Keratinocyte (primary cell): ENCODE results near the gene INVS. TPM values are rescaled to one million over a fixed set of nuclear protein-coding genes. Genes with fewer than 3 reads are reported as not detected.

Experiments
- DNase-seq: peaks from one replicate; pipeline ENCODE4 v3.0.0-alpha.2; 2011; ENCODE audit warnings: low read depth, missing footprints, low spot score
- FAIRE-seq: peaks from 2 replicates; lab custom pipeline; 2011; peaks lifted over from hg19 to GRCh38; lab: Jason Lieb, UNC
- H2AFZ ChIP-seq: 2 replicates; pipeline ENCODE4 v1.6.0; 2012; ENCODE audit warnings: low read length, control low read depth, inconsistent platforms; ENCODE audit not compliant: control insufficient read depth
- H3K27ac ChIP-seq: 2 replicates; pipeline ENCODE4 v1.5.1; 2011; ENCODE audit warnings: low read length; ENCODE audit not compliant: control insufficient read depth, insufficient read depth
- H3K27me3 ChIP-seq: 3 replicates; pipeline ENCODE4 v1.6.0; 2011; ENCODE audit warnings: low read length; ENCODE audit not compliant: control insufficient read depth, insufficient read depth; ENCODE audit errors: extremely low read depth
- H3K36me3 ChIP-seq, 2 experiments: 2 replicates in 1 of 2; 3 replicates in 1 of 2; pipeline ENCODE4 v1.5.1; 2011; ENCODE audit warnings: low read length in 2 of 2, mild to moderate bottlenecking in 1 of 2; ENCODE audit not compliant: control insufficient read depth in 2 of 2, insufficient read depth in 2 of 2; ENCODE audit errors: extremely low read depth in 1 of 2
- H3K4me1 ChIP-seq: 3 replicates; pipeline ENCODE4 v1.5.1; 2011; ENCODE audit warnings: low read length; ENCODE audit not compliant: control insufficient read depth, insufficient read depth; ENCODE audit errors: extremely low read depth
- H3K4me2 ChIP-seq: 3 replicates; pipeline ENCODE4 v1.6.0; 2011; ENCODE audit warnings: low read depth, low read length; ENCODE audit not compliant: control insufficient read depth, insufficient read depth; ENCODE audit errors: extremely low read depth
- H3K4me3 ChIP-seq, 3 experiments: fragments of 200-600 bp in 1 of 3; sonication (generic) in 1 of 3; 2 replicates in 2 of 3; 3 replicates in 1 of 3; pipeline ENCODE4 v1.5.1; 2011 to 2016; ENCODE audit warnings: low read length in 3 of 3, mild to moderate bottlenecking in 3 of 3, control low read depth in 2 of 3, inconsistent platforms in 1 of 3, low read depth in 1 of 3, mixed read lengths in 1 of 3, mixed run types in 1 of 3, moderate library complexity in 1 of 3; ENCODE audit not compliant: control insufficient read depth in 2 of 3, insufficient read depth in 2 of 3; ENCODE audit errors: extremely low read depth in 1 of 3
- H3K79me2 ChIP-seq: 2 replicates; pipeline ENCODE4 v1.6.0; 2012; ENCODE audit warnings: low read length; ENCODE audit not compliant: control insufficient read depth, insufficient read depth
- H3K9ac ChIP-seq: 3 replicates; pipeline ENCODE4 v1.6.0; 2011; ENCODE audit warnings: low read length; ENCODE audit not compliant: control insufficient read depth, insufficient read depth; ENCODE audit errors: extremely low read depth
- H3K9me1 ChIP-seq: 3 replicates; pipeline ENCODE4 v1.6.0; 2011; ENCODE audit warnings: low read length; ENCODE audit not compliant: control insufficient read depth, insufficient read depth; ENCODE audit errors: extremely low read depth
- H3K9me3 ChIP-seq: 2 replicates; pipeline ENCODE4 v1.5.1; 2012; ENCODE audit warnings: low read depth, low read length; ENCODE audit not compliant: control insufficient read depth
- H4K20me1 ChIP-seq: 3 replicates; pipeline ENCODE4 v1.6.0; 2011; ENCODE audit warnings: low read length; ENCODE audit not compliant: control insufficient read depth, insufficient read depth; ENCODE audit errors: extremely low read depth
- CTCF ChIP-seq, 3 experiments: IDR thresholded peaks in 1 of 3; conservative IDR thresholded peaks in 1 of 3; optimal IDR thresholded peaks in 1 of 3; 2 replicates in 2 of 3; 3 replicates in 1 of 3; pipeline versions ENCODE3 to v1.5.1; 2011; ENCODE audit warnings: low read length in 3 of 3, mild to moderate bottlenecking in 3 of 3, moderate library complexity in 2 of 3, control low read depth in 1 of 3, inconsistent platforms in 1 of 3; ENCODE audit not compliant: insufficient read depth in 2 of 3; ENCODE audit errors: extremely low read depth in 1 of 3
- EZH2 ChIP-seq: IDR thresholded peaks from one replicate; pipeline ENCODE4 v1.6.1; 2012; ENCODE audit warnings: inconsistent platforms, mild to moderate bottlenecking, low read length, moderate library complexity
- dilution Hi-C: fragments of 300-500 bp; cut with MboI; formaldehyde crosslinking; loops from one replicate; pipeline ENCODE4 v1.7.0; 2020; ENCODE audit warnings: low sequenced_read_pairs; ENCODE audit not compliant: extremely low pct_ligation_motif_present
- polyA plus RNA-seq, 5 experiments: library from polyadenylated mRNA; depleted of rRNA in 3 of 5; stranded (reverse) in 3 of 5; stranded (forward) in 1 of 5; unstranded in 1 of 5; fragments of >200 nt; gene quantifications; 1 replicate in 1 of 5; 2 replicates in 3 of 5; 3 replicates in 1 of 5; pipeline versions ENCODE4 v1.2.1 to v1.2.3, GENCODE V29; 2011 to 2012; ENCODE audit warnings: missing spikeins in 2 of 5, low read depth in 1 of 5, low replicate concordance in 1 of 5

Gene INVS
- polyA plus RNA-seq, 1 donor (not counting 4 experiments of a cell fraction or from before 2014, with no cell fraction given) = 21.1 TPM

DNA sequence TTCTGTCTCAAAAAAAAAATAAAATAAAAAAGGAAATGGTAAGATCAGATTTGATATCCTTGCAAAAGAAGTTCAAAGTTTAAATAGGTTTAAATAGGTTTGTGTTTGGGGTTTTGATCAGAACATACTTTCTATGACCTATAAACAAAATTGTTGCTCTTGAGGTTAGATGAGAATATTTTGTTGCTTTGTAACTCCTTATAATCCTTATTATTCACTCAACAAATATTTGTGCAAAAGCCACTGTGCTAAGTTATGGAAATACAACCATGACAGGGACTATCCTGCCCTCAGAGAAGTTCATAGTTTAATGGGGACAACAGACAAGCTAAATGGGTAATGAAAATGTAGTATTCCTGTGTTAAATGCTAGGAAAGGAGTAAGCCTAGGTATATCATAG lies 71.5 kb downstream of the INVS start:
- dilution Hi-C loops = no loop called here
- no peaks in the 10 kb centered on the region for H4K20me1 ChIP-seq
- no peak for DNase-seq
- H3K4me1 ChIP-seq = no peaks in the 10 kb centered on the region
- H3K27ac ChIP-seq = no peak overlapping the region
- H3K4me3 ChIP-seq = no peak overlapping the region
- no peak for FAIRE-seq
- no peaks in the 10 kb centered on the region for H3K9me3 ChIP-seq
- H3K36me3 ChIP-seq = no peaks in the 10 kb centered on the region
- H3K4me2 ChIP-seq = no peak overlapping the region
- H3K9me1 ChIP-seq = no peaks in the 10 kb centered on the region
- no peak for TF ChIP-seq CTCF (optimal IDR thresholded peaks at IDR 0.05 in 1 of 3, IDR thresholded peaks at IDR 0.05 in 1 of 3, conservative IDR thresholded peaks at IDR 0.05 in 1 of 3; ENCODE audit: extremely low read depth in 1 of 3, insufficient read depth in 2 of 3, low read length in 3 of 3)
- no peak for TF ChIP-seq EZH2
- H2AFZ ChIP-seq = no peak overlapping the region
- H3K9ac ChIP-seq = no peak overlapping the region
- H3K79me2 ChIP-seq = no peaks in the 10 kb centered on the region
- no peaks in the 10 kb centered on the region for H3K27me3 ChIP-seq

- Histone ChIP-seq H3K4me3 (no peak overlapping the region), H3K9me3 (no peaks in the 10 kb centered on the region), H3K4me2 (no peak overlapping the region), H3K9me1 (no peaks in the 10 kb centered on the region), H2AFZ (no peak overlapping the region), H3K36me3 (no peaks in the 10 kb centered on the region), H3K9ac (no peak overlapping the region), H4K20me1 (no peaks in the 10 kb centered on the region), H3K27ac (no peak overlapping the region), H3K4me1 (no peaks in the 10 kb centered on the region), H3K27me3 (no peaks in the 10 kb centered on the region), H3K79me2 (no peaks in the 10 kb centered on the region)
- dilution Hi-C loops = no loop called here
- no peak for FAIRE-seq
- no peak for DNase-seq
- TF ChIP-seq EZH2 (no peak), CTCF (optimal IDR thresholded peaks at IDR 0.05 in 1 of 3, IDR thresholded peaks at IDR 0.05 in 1 of 3, conservative IDR thresholded peaks at IDR 0.05 in 1 of 3; ENCODE audit: extremely low read depth in 1 of 3, insufficient read depth in 2 of 3, low read length in 3 of 3) (no peak)
These were observed 87.3 kb downstream of the INVS start for GRCh38 chr9:100186356-100186755.
